T-cell (primary cell): ENCODE results near the gene DNAH10. TPM values are rescaled to one million over a fixed set of nuclear protein-coding genes. Genes with fewer than 3 reads are reported as not detected.
"Not testable (repeated sequence)": the region's sequence is repeated elsewhere in the genome, so short reads cannot be mapped to it uniquely, and the experiment has no call there.

ENCODE experiments used
- ATAC-seq, 4 experiments: fragments of 200-7000 bp in 3 of 4; fragments of 150-1000 bp in 1 of 4; cut with Tn5 transposase; replicated peaks in 1 of 4; 1 replicate in 3 of 4; 2 replicates in 1 of 4; pipeline ENCODE4 v1.10.0; 2021; ENCODE audit warnings: moderate library complexity in 3 of 4, mild to moderate bottlenecking in 2 of 4, moderate number of reproducible peaks in 1 of 4
- CTCF ChIA-PET, 2 donors: fragments of 300-600 bp; sonication (Branson Sonifier 250); formaldehyde crosslinking; loops; one replicate each; lab custom pipeline; 2022; ENCODE audit warnings: antibody characterized with exemption in 2 of 2; lab: Charles Lee
- POLR2A ChIA-PET, 2 donors: fragments of 300-600 bp; sonication (Branson Sonifier 250); formaldehyde crosslinking; loops; one replicate each; lab custom pipeline; 2022; ENCODE audit warnings: antibody characterized with exemption in 2 of 2; lab: Charles Lee
- DNase-seq, 35 experiments: peaks; one replicate each; pipeline versions ENCODE4 v3.0.0 to v3.0.0-alpha.2; 2013 to 2023
- H3K27ac ChIP-seq: one replicate; pipeline ENCODE4 v1.5.1; 2013; ENCODE audit warnings: low read length
- H3K27me3 ChIP-seq, 2 experiments: replicated peaks in 1 of 2; 1 replicate in 1 of 2; 2 replicates in 1 of 2; pipeline versions ENCODE4 v1.6.1 to v1.7.0; 2013; ENCODE audit warnings: low read length in 1 of 2, mixed read lengths in 1 of 2; ENCODE audit not compliant: control insufficient read depth in 2 of 2, insufficient read depth in 2 of 2; ENCODE audit errors: extremely low read depth in 1 of 2
- H3K36me3 ChIP-seq, 2 donors: 1 replicate in 1 of 2; 2 replicates in 1 of 2; pipeline versions ENCODE4 v1.6.1 to v1.7.0; 2013; ENCODE audit warnings: low read length in 1 of 2; ENCODE audit not compliant: control insufficient read depth in 2 of 2, insufficient read depth in 1 of 2; ENCODE audit errors: extremely low read depth in 1 of 2
- H3K4me1 ChIP-seq, 2 experiments: 1 replicate in 1 of 2; 2 replicates in 1 of 2; pipeline versions ENCODE4 v1.6.1 to v1.7.0; 2013; ENCODE audit warnings: low read length in 2 of 2, mixed read lengths in 1 of 2; ENCODE audit not compliant: insufficient read depth in 2 of 2, control insufficient read depth in 1 of 2; ENCODE audit errors: extremely low read depth in 1 of 2
- H3K4me3 ChIP-seq, 2 donors: 1 replicate in 1 of 2; 2 replicates in 1 of 2; pipeline versions ENCODE4 v1.5.1 to v1.7.0; 2013; ENCODE audit warnings: mild to moderate bottlenecking in 2 of 2, low read length in 1 of 2, moderate library complexity in 1 of 2; ENCODE audit not compliant: control insufficient read depth in 1 of 2; ENCODE audit errors: extremely low read depth in 1 of 2
- H3K9me3 ChIP-seq: 2 replicates; pipeline ENCODE4 v1.7.0; 2013
- H3K27ac Mint-ChIP-seq, 2 donors: one replicate each; pipeline ENCODE4 v1.8.0; 2020 to 2021; ENCODE audit warnings: mild to moderate bottlenecking in 2 of 2, mixed read lengths in 2 of 2
- H3K27me3 Mint-ChIP-seq, 2 donors: one replicate each; pipeline ENCODE4 v1.8.0; 2021 to 2022; ENCODE audit warnings: mixed read lengths in 2 of 2
- H3K36me3 Mint-ChIP-seq: one replicate; pipeline ENCODE4 v1.8.0; 2021; ENCODE audit warnings: mixed read lengths
- H3K4me1 Mint-ChIP-seq, 3 donors: one replicate each; pipeline ENCODE4 v1.8.0; 2020 to 2022; ENCODE audit warnings: mixed read lengths in 3 of 3, mild to moderate bottlenecking in 1 of 3
- H3K4me3 Mint-ChIP-seq, 3 donors: one replicate each; pipeline ENCODE4 v1.8.0; 2020 to 2022; ENCODE audit warnings: mild to moderate bottlenecking in 3 of 3, mixed read lengths in 3 of 3, moderate library complexity in 3 of 3
- H3K9me3 Mint-ChIP-seq, 3 donors: one replicate each; pipeline ENCODE4 v1.8.0; 2020 to 2022; ENCODE audit warnings: mixed read lengths in 3 of 3
- WGBS: methylation state at CpG from one replicate; pipeline ENCODE4 v1.1.5; 2013; ENCODE audit warnings: missing lambda C conversion rate; ENCODE audit not compliant: insufficient coverage; 5-methylcytosine and 5-hydroxymethylcytosine counted together
- total RNA-seq, 35 experiments: library from RNA in 6 of 35; stranded (reverse) in 6 of 35; fragments of 120-200 nt in 1 of 35; gene quantifications; one replicate each; pipeline versions ENCODE4 v1.2.1 to v1.2.4 and lab custom pipeline; 2013 to 2026

The DNAH10 gene
- total RNA-seq, 5 donors from 2014 or later (not counting 1 experiment from before 2014, with no cell fraction given) = 0.08 to 0.32 (median 0.19) TPM

GRCh38 chr12:123911672-123912409, 149.7 kb downstream of the DNAH10 start:
- H3K9me3 Mint-ChIP-seq, DNase-seq, H3K4me1 ChIP-seq, H3K27ac ChIP-seq, CTCF ChIA-PET, H3K27me3 Mint-ChIP-seq, ATAC-seq, H3K36me3 ChIP-seq, H3K36me3 Mint-ChIP-seq, H3K9me3 ChIP-seq, H3K27me3 ChIP-seq, H3K4me3 Mint-ChIP-seq, POLR2A ChIA-PET, H3K4me3 ChIP-seq, H3K27ac Mint-ChIP-seq: not testable (repeated sequence)
- no CpG with 5 or more reads among the region's 9 CpGs for WGBS
- peaks cover 0 to 15% (median 12%) of the 10 kb centered on the region in 3 donors for H3K4me1 Mint-ChIP-seq

- POLR2A ChIA-PET = no interaction called here
- Histone ChIP-seq H3K4me1 (peaks cover 0 to 9% of the 10 kb centered on the region in 2 experiments), H3K9me3 (no peaks in the 10 kb centered on the region), H3K36me3 (no peaks in the 10 kb centered on the region), H3K27ac (no peak overlapping the region), H3K27me3 (peaks cover 0 to 10% of the 10 kb centered on the region in 2 experiments), H3K4me3 (no peak overlapping the region)
- H3K27me3 Mint-ChIP-seq = no peaks in the 10 kb centered on the region
- WGBS = 90% methylated on average over 23 of the region's 25 CpGs
- no peak for ATAC-seq
- no peaks in the 10 kb centered on the region for H3K36me3 Mint-ChIP-seq
- H3K4me3 Mint-ChIP-seq = no peak overlapping the region
- no peak for DNase-seq
- peaks cover 0 to 21% (median 15%) of the 10 kb centered on the region in 3 donors for H3K4me1 Mint-ChIP-seq
- H3K27ac Mint-ChIP-seq = no peak overlapping the region
- no peaks in the 10 kb centered on the region for H3K9me3 Mint-ChIP-seq
- CTCF ChIA-PET = no interaction called here
Measured at GRCh38 chr12:123912415-123913380, 150.6 kb downstream of the DNAH10 start.

- H3K27ac ChIP-seq = no peak overlapping the region
- H3K4me1 ChIP-seq = peaks cover 0 to 9% of the 10 kb centered on the region in 2 experiments
- H3K27me3 ChIP-seq = peaks cover 0 to 21% of the 10 kb centered on the region in 2 experiments
- Mint-ChIP-seq H3K4me3 (no peak overlapping the region), H3K27ac (no peak overlapping the region), H3K27me3 (peaks cover 0 to 2% of the 10 kb centered on the region in 2 donors), H3K36me3 (no peaks in the 10 kb centered on the region), H3K4me1 (peaks cover 0 to 21% (median 15%) of the 10 kb centered on the region in 3 donors), H3K9me3 (no peaks in the 10 kb centered on the region)
- WGBS = 84% methylated on average over 14 of the region's 20 CpGs
- POLR2A ChIA-PET = no interaction called here
- H3K36me3 ChIP-seq = no peaks in the 10 kb centered on the region
- no peak overlapping the region for H3K4me3 ChIP-seq
- no peak for DNase-seq
- ATAC-seq = no peak
- no peaks in the 10 kb centered on the region for H3K9me3 ChIP-seq
- CTCF ChIA-PET = interaction anchor here in 1 of 2 donors (0.5 kb wide), 1 partner anchor 17 kb away, joined by 8 read pairs; no protein-coding TSS in a partner anchor
Measured at GRCh38 chr12:123914726-123915333, 152.7 kb downstream of the DNAH10 start.

GRCh38 chr12:123916729-123917128, 154.6 kb downstream of the DNAH10 start:
- H3K36me3 ChIP-seq = no peaks in the 10 kb centered on the region
- ChIA-PET POLR2A (no interaction called here), CTCF (interaction anchor here in 1 of 2 donors (0.6 kb wide), 1 partner anchor 66 kb away, joined by 3 read pairs; no protein-coding TSS in a partner anchor)
- Mint-ChIP-seq H3K9me3 (no peaks in the 10 kb centered on the region), H3K36me3 (no peaks in the 10 kb centered on the region), H3K27ac (no peak overlapping the region), H3K4me3 (no peak overlapping the region), H3K27me3 (peaks cover 0 to 2% of the 10 kb centered on the region in 2 donors), H3K4me1 (peaks cover 10 to 19% (median 15%) of the 10 kb centered on the region in 3 donors)
- no peak overlapping the region for H3K27ac ChIP-seq
- WGBS = 100% methylated on average over 1 of the region's 5 CpGs
- peak in 4 of 35 experiments; percentile 19 to 31 (median 24) for DNase-seq
- peaks cover 0 to 21% of the 10 kb centered on the region in 2 experiments for H3K27me3 ChIP-seq
- ATAC-seq = peak in 3 of 4 experiments; percentile 63 to 90 (median 75)
- H3K4me1 ChIP-seq = peaks cover 0 to 10% of the 10 kb centered on the region in 2 experiments
- no peak overlapping the region for H3K4me3 ChIP-seq
- no peaks in the 10 kb centered on the region for H3K9me3 ChIP-seq

GRCh38 chr12:123917337-123917850, 155.3 kb downstream of the DNAH10 start:
- Histone ChIP-seq H3K27ac (no peak overlapping the region), H3K27me3 (peaks cover 0 to 21% of the 10 kb centered on the region in 2 experiments), H3K9me3 (no peaks in the 10 kb centered on the region), H3K4me1 (peaks cover 0 to 16% of the 10 kb centered on the region in 2 experiments), H3K4me3 (no peak overlapping the region), H3K36me3 (no peaks in the 10 kb centered on the region)
- POLR2A ChIA-PET = no interaction called here
- DNase-seq = no peak
- CTCF ChIA-PET = no interaction called here
- H3K9me3 Mint-ChIP-seq = no peaks in the 10 kb centered on the region
- peaks cover 10 to 18% (median 15%) of the 10 kb centered on the region in 3 donors for H3K4me1 Mint-ChIP-seq
- peaks cover 0 to 2% of the 10 kb centered on the region in 2 donors for H3K27me3 Mint-ChIP-seq
- no peak overlapping the region for H3K4me3 Mint-ChIP-seq
- no peaks in the 10 kb centered on the region for H3K36me3 Mint-ChIP-seq
- no peak for ATAC-seq
- WGBS = 88% methylated on average over 18 of the region's 19 CpGs
- H3K27ac Mint-ChIP-seq = no peak overlapping the region
